Stimulated activated CD8-positive, alpha-beta memory T cell treated with anti-CD3 and anti-CD28 coated beads, Interleukin-4, amount 100 ng/mL, for 24 hours (primary cell): ENCODE data around the gene SLC26A9.
"Not testable (repeated sequence)": the region's sequence is repeated elsewhere in the genome, so short reads cannot be mapped to it uniquely, and the experiment has no call there.

Experiments used
- DNase-seq: peaks from one replicate; pipeline ENCODE4 v3.0.0-alpha.2; 2020; ENCODE audit warnings: low read depth

SLC26A9 gene

DNA sequence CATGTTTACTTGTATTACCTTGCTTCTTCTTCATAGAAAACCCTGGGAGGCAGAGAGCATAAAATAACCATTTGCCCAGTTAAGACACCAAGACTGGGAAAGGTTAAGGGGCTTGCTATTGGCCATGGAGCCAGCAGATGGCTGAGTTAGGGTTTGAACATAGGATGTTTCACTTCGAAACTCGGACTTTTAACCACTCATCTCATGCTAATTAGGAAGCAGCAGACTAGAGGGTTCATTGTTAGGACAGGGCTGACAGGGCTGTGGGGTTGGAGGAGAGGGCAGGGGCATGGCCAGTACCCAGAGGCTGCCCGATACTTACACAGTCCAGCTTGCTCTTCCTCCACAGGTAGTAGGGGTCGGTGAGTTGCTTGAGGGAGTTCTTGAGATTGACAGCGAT lies 17.0 kb downstream of the SLC26A9 start:
- DNase-seq, result no peak

DNA sequence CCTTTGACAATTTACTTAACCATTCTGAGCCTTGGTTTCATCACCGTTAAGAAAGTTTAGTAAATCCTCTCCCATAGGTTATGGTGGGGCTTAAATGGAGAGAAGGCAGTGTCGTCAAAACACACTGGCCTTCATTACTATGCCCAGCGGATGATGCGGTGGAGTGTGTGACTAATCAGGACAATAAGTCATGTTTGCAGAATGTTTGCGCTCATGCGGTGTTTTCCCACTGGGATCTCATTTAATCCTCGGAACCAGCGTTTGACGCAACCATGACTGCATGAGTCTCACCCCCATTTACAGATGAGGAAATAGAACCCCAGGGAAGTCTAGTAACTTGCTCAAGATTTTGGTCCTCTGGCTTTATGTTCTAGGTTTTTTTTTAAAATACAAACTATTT lies 17.5 kb downstream of the SLC26A9 start:
- DNase-seq, result no peak

DNA sequence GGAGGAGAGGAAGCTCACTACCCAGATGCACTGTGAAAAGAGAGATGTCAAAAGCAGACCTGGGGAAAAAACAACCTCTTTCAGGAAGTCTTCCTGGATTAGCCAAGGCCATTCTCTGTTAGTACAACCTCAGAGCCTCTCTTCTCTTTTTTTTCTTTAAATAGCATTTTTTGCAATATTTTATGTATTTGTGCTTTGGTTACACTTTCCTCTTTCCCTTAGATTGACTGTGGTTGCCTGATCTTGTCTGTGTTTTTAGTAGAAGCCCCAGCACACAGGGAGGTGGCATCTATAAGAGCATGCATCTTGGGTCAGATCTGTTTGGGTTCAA lies 18.8 kb downstream of the SLC26A9 start:
- no peak for DNase-seq

DNA sequence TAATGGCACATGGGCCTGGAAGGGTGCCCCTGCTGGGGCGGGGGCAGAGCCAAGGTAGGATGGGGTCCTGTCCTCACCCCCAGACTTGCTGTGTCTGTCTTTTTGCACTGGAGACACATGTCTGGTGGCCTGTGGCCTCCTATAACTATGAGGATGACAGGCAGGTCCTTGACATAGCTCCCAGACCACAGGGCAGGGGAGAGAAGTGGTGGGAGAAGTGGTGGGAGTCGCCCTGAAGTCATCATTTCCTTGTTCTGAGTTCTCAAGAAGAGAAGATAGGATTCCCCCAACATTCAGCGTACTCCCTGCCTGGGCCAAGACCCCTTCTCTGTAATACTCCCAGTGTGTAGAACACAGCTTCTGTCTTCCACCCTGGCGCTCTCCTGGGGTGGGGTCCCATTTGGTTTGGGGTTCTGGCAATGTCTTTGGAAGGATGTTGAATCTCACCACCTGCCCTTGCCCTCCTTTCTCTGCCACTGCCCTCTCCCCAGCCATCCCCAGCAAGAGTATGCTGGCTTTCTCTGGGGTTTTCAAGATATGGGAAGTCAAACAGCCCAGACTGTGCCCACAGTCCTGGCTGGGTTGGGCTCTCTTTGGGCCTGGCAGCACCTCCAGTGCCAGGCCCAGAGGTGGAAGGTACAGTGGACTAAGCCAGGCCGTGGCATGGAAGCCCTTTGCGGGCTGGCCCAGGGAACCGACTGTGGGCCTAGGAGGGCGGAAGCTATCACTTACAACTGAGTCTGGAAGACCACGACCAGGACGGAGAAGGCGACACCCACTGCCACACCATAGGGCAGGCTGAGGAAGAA lies 19.4 kb downstream of the SLC26A9 start:
- no peak for DNase-seq

DNA sequence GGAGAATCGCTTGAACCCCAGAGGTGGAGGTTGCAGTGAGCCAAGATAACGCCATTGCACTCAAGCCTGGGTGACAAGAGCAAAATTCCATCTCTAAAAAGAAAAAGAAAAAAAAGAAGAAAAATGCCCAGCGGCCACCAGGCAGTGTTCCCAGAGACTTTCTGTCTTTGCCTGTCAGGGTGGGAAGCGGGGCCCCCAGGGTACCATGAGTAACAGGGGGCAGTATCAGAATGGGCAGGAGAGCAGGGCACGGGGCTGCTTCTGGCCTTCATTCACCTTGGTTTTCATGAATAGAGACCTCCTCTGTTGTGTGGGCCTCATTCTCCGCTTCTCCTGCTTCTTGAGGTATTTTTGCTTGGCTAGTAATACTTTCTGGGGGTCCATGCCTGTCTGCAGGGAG lies 20.4 kb downstream of the SLC26A9 start:
- DNase-seq, result no peak

DNA sequence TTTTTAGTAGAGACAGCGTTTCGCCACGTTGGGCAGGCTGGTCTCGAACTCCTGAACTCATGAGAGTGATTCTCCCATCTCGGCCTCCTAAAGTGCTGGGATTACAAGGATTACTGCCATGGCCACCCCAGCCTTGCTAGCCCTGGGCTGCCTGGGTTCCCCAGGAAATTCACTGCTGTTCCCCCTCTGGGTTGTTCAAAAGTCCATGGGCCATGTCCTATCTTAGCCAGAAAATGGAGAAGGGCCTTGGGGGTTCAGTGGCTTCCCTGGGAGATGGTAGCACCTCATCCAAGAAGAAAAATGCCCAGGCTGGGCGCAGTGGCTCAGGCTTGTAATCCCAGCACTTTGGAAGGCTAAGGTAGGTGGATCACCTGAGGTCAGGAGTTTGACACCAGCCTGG lies 20.9 kb downstream of the SLC26A9 start:
- DNase-seq, result no peak

DNA sequence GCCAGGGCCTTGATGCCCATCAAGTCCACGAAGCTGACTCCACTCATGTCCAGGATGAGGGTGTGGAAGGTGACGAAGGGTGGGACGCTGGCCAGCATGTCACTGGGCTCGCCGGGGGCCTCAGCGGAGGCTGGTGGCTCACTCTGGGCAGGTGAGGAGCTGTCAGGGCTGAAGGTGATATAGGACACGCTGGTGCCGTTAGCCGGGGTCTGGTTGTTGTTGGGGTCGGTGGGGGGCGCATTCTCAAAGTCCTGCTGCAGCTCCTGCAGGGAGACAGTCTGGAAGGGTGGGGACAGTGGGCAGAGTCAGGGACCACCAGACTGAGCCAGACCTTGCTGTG lies 21.7 kb downstream of the SLC26A9 start:
- DNase-seq, result no peak

DNA sequence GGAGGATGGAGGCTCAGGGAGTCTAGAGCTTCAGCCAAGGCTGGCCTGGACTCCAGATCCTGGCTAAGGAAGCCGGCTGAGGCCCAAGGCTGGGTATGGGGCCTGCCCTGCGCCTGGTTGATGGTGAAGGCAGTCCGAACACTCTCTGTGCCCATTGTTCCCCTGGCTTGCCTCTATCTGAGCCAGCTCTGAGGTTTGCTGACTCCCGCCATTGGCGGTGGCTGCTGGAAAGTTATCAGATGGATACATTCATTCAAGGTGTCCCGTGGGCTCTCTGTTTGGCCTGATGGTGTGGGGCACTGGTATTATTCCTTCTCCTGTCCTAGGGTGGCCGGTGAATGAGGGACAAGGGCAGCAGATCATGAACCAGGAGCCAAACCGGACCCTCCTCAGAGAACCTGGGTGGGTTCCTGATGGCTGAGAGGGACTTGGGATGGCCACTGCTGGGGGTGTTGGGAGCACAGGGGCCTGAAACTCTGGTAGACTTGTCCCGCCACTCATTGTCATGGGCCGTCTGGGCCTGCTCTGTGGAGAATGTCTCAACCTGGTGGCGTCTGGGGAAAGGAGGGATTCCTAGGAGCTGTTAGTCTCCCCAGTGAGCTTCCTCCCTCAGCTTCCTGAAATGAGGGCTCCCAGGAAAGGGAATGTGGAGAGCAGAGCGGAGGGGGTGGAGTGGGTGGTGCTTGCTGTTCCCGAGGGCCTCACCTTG lies 22.2 kb downstream of the SLC26A9 start:
- no peak for DNase-seq

DNA sequence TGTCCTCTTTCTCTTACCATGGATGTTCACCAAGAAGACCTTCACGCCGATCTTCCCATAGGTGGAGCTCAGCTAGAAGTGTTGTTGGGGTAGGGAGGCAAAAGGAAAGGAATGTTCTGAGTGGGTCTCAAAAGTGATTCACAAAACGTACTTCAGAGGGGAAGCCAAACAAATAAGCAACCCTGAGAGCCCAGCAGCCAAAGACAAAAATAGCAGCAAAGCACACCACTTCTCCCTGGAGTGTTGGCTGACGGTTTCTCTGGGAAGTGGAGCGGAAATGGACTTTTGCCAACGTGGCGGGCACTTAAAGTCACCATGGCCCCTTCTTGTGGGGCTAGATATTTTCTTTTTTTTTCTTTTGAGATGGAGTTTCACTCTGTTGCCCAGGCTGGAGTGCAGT lies 23.1 kb downstream of the SLC26A9 start:
- no peak for DNase-seq

DNA sequence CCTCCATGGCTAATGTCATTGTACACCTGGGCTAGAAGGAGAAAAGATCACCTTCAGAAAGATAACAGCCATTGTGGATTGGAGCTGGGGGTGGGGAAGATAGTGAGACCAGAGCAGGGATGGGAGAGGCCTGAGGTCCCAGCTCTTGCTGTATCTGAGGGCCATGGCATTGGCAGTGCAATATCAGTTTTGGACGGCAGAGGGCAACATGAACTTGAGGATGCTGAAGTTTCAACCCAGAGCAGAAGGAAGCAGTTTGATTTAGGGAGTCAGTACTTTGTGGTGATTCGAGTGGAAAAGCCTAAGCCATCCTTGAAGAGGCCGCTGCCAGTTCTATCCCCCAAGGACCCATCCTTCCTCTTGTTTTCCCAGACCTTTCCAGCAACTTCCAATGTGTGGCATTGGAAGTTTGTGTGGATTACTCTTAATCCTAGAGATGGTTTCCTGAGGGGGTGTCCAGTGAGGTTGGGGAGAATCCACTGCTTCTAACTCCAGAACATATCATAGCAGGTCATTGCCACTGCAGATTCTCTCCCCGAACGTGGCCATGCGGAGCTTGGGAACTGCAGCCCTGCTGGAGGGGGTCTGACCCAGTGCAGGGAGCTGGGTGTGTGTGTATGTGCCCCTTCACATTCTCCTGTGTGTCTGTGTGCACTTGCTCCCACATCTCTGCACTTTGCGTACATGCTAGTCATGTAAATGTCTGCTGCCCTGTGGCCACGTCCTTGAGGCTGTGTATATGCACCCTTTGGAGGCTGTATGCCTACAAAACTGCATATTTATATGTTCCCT lies 24.1 kb downstream of the SLC26A9 start:
- DNase-seq, result peak; percentile 56

DNA sequence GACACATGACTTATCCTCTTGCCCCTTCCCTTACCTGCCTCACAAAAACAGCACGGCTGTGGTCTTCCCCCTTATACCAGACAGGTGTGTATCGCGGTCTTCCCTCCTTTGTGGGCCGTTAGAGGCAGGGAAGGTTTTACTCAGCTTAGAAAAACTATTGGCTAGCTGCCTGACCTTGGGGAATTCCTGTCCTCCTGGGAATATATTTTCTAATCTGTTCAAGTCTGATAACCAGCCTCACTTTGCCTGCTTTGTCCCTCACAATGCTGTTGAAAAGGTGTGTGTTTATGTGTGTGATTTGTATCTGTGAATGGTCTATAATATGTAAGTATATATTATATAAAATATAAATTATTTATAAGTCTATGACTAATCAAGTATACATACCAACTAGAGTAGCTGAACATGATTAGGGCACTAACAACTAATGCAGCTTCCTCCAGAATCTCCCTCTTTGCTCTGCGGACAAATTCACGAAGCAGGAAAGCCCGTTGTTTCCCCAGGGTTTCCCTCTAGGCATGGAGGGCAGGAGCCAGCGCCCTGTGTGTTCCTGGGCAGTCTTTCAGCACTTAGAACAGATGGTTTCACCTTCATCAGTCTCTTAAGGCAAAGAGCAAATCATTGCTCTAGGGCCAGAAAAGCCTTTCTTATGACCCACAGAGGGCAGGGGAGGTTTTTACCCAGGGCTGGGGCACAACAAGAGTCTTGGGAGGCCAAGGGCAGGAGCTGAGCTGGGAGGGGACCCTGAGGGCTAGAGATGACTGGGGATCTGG lies 25.6 kb downstream of the SLC26A9 start:
- no peak for DNase-seq

DNA sequence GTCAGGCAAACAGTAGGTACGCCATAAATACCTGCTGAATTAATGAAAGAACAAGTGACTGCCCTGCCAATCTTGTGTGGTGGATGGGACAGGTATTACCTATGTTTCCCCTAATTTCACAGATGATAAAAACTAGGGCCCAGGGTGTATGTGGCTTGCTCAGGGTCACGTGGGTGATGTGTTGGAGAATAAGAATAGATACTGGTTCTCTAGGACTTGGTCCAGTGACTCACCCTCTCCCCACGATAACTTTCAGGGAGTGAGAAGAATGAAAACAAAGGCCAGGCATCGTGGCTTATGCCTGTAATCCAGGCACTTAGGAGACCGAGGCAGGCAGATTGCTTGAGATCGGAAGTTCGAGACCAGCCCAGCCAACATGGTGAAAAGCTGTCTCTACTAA lies 26.7 kb downstream of the SLC26A9 start:
- no peak for DNase-seq

DNA sequence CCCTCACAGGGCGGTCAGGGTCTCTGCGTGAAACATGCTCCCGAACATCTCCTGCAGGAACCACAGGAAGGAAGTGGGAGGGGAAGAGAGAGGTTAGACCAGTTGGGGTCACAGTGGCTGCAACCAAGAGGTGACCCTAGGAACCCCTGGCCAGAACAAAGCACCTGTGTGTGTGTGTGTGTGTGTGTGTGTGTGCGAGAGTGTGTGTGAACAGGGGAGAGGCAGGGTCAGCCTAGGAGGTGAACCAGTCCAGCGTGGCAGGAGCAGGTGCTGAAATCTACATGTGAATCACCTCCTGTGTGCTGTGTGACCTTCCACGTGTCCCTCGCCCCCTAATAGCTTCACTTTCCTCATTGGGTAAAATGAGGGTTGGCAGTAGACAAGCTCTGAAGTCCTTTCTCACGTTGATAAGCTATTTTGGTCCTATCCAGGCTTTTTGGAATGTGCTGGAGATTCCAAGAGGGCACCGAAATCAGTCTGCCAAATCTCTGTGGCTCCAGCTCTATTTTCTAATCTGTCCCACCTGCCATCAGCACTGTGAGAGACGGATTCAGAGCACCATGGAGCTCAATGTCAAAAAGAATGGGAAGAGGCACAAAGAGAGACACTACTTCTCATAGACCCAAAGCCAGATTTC lies 27.8 kb downstream of the SLC26A9 start:
- DNase-seq, result no peak

DNA sequence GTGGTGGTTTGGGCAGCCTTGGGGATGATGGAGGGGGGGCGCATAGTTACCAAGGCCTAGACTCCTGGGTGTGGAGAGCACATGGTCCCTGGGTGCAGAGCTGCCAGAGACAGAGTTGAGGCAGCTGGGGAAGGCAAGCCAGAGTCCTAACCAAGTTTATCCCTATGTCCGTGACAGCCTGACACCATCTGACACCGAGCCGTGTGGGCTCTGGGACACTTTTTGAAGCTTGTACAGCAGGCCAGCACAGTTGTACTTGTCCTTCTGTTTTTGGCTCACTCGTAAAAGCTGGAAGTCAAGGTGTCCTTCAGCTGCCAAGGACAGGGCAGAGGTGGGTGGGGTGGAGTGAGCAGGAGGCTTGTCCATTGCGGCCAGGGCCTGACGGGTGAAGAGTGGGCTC lies 28.5 kb downstream of the SLC26A9 start:
- no peak for DNase-seq

DNA sequence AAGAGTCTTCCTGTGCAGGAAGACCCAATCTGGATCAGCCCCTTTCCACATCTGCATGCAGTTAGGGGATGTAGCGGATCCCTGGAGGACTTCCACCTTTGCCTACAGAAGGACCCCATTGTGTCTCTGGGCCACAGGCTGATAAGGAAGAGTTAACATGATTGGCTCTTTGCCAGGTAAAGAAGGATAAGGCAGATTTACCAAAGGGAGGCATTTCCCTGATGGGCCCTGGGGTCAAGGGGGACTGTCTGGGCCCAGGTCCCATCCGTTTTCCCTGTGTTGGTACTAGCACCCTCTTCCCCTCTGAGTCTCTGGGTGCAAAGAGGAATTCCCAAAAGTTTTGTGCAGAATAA lies 29.1 kb downstream of the SLC26A9 start:
- DNase-seq, result no peak

DNA sequence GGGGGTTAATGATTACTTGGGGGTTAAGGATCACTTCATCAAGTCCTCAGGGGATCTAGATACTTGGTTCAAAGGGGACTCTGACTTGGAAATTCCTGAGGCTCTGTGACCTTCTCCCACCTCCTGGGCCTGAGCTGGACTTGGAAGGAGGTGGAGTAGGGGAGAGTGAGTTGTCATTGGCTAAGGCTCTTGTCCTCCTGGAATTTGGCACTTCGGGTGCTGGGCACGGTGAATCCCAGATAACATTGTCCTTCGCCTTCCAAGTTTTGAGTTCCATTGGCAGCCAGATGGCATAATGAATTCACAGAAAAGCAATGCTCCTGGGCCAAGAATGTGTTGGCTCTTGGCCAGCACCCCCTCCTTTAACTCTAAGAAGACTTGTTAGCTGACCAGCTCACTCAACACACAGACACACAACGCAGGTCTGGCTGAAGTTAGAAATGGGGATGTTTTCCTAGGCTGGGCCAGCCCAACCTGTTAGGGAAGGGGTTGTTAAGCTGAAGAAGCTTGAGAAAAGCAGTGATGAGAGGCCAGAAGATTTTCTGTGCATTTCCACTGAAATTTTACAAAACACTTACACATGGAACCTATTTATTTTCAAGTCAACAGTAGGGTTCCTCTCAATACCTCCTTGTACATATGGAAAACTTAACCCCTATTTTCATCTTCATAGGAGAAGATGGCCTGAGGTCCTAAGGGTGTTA lies 29.7 kb downstream of the SLC26A9 start:
- DNase-seq, result no peak

DNA sequence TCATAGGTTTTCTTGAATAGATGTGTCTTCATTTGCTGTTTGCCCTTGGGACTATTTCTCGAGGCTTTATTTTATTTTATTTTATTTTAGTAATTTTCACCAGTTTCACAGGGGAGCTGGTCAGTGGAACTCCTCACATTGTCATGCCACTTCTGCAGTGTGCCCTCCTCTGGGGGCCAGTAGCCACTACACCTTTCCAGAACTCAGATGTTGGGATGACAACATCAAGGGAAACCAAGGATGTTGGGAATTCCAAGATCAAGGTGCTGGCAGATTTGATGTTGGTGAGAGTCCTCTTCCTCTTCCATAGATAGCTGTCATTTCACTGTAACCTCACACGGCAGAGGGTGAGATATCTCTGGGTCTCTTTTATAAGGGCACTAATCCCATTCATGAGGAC lies 35.5 kb downstream of the SLC26A9 start:
- no peak for DNase-seq

DNA sequence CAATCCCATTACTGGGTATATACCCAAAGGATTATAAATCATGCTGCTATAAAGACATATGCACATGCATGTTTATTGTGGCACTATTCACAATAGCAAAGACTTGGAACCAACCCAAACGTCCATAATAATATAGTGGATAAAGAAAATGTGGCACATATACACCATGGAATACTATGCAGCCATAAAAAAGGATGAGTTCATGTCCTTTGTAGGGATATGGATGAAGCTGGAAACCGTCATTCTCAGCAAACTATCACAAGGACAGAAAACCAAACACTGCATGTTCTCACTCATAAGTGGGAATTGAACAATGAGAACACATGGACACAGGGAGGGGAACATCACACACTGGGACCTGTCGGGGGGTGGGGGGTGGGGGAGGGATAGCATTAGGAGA lies 38.2 kb downstream of the SLC26A9 start:
- not testable (repeated sequence) for DNase-seq

DNA sequence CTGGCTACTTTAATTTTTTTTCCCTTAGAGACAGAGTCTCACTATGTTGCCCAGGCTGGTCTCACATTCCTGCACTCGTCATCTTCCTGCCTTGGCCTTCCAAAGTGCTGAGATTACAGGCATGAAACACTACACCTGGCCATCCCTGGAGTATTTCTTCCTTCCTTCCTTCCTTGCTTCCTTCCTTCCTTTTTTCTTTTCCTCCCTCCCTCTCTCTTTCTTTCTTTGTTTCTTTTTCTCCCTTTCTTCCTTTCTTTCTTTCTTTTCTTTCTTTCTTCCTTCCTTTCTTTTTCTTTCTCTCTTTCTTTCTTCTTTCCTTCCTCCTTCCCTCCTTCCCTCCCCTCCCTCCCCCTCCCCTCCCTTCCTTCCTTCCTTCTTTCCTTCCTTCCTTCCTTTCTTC lies 46.9 kb downstream of the SLC26A9 start:
- no peak for DNase-seq

DNA sequence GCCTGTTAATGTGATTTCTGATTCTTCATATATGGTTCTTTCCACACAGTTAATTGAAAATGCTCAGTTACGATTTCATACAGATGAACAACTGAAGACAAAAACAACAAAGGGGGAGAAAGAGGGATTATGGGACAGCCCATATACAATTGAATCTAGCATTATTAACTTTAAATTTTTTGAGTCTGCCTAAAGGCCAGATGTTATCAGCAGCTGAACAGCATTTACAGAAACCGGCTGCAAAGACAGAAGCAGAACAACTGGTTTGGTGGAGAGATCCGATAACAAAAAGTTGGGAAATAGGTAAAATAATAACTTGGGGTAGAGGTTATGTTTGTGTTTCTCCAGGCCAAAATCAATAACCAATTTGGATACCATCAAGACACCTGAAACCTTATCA lies 49.1 kb downstream of the SLC26A9 start:
- not testable (repeated sequence) for DNase-seq

DNA sequence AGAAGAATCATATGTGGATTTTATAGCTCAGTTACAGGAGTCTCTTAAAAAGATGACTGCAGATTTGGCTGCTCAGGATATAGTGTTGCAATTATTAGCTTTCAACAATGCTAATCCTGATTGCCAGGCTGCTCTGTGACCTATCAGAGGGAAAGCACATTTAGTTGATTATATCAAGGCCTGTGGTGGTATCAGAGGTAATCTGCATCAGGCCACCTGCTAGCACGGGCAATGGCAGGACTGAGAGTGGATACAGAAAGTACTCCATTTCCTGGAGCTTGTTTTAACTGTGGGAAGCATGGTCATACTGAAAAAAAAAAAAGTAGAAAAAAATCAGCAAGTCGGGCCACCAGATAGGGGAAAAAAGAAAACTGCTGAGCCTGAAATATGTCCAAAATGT lies 51.1 kb downstream of the SLC26A9 start:
- DNase-seq, result not testable (repeated sequence)
